PC-9 (cell line): ENCODE measurements around the gene SLC27A1.

Source experiments
- CTCF ChIP-seq: fragments of 200-600 bp; sonication (generic); conservative IDR thresholded peaks from 2 replicates; pipeline ENCODE4 v1.6.1; 2017; ENCODE audit warnings: mixed run types, antibody characterized with exemption, mild to moderate bottlenecking, moderate library complexity
- EZH2 ChIP-seq: fragments of 200-600 bp; sonication (generic); IDR thresholded peaks from 2 replicates; pipeline ENCODE4 v1.8.0; 2017; ENCODE audit warnings: antibody characterized with exemption, low read depth

GRCh38 chr19:17534767-17535166, 64.4 kb downstream of the SLC27A1 start:
- no peak for TF ChIP-seq CTCF
- no peak for TF ChIP-seq EZH2
